Right renal pelvis (tissue), 4 donors: Measurements from ENCODE around the gene UNKL. TPM values are rescaled to one million over a fixed set of nuclear protein-coding genes. Genes with fewer than 3 reads are reported as not detected.

Experiments used
- DNase-seq, 4 donors: peaks; one replicate each; pipeline ENCODE4 v3.0.0-alpha.2; 2013; ENCODE audit warnings: low read depth in 4 of 4, low spot score in 3 of 4, missing footprints in 1 of 4
- polyA plus RNA-seq, 4 donors: library from polyadenylated mRNA; unstranded; fragments of 120-200 nt; gene quantifications; one replicate each; pipeline ENCODE4 v1.2.1, GENCODE V29; 2013; ENCODE audit not compliant: insufficient read length in 4 of 4

UNKL gene
- polyA plus RNA-seq, 4 donors: 14.2 to 21.1 (median 17.0) TPM

GRCh38 chr16:1314399-1315068 is 100.0 kb downstream of the UNKL start:
- DNase-seq: no peak

GRCh38 chr16:1313721-1314369 is 100.7 kb downstream of the UNKL start:
- DNase-seq: no peak

Other genes starting within 250 kb of the UNKL start
- gene TPSG1, start 189.4 kb downstream of the UNKL start, polyA plus RNA-seq: 1 to 10 TPM in 2 of 4 donors, under 1 TPM in 2; 0.47 to 1.6 (median 0.90) TPM
- under 1 TPM in 1 of 4 donors, not detected in 3; 0.16 TPM for gene TPSB2, start 184.5 kb downstream of the UNKL start, polyA plus RNA-seq
- under 1 TPM in 3 of 4 donors, not detected in 1; 0.09 to 0.36 (median 0.25) TPM for gene TPSAB1, start 174.0 kb downstream of the UNKL start, polyA plus RNA-seq
- under 1 TPM in 1 of 4 donors, not detected in 3; 0.55 TPM for gene TPSD1, start 158.6 kb downstream of the UNKL start, polyA plus RNA-seq
- 100 to 1,000 TPM; 169 to 186 (median 176) TPM for gene UBE2I, start 105.1 kb downstream of the UNKL start, polyA plus RNA-seq
- 1 to 10 TPM; 3.9 to 8.5 (median 4.7) TPM for gene BAIAP3, start 81.1 kb downstream of the UNKL start, polyA plus RNA-seq
- gene TSR3, start 62.8 kb downstream of the UNKL start, polyA plus RNA-seq: 10 to 100 TPM; 37.9 to 62.9 (median 46.1) TPM
- 10 to 100 TPM; 57.3 to 69.5 (median 60.3) TPM for gene GNPTG, start 62.8 kb downstream of the UNKL start, polyA plus RNA-seq
- gene UQCC4, start 6.0 kb upstream of the UNKL start, polyA plus RNA-seq: 10 to 100 TPM; 12.5 to 18.3 (median 14.8) TPM
- under 1 TPM in 1 of 4 donors, not detected in 3; 0.26 TPM for gene PERCC1, start 16.4 kb upstream of the UNKL start, polyA plus RNA-seq
- gene CCDC154, start 29.9 kb upstream of the UNKL start, polyA plus RNA-seq: 1 to 10 TPM; 2.2 to 3.5 (median 2.7) TPM
- gene CLCN7, start 60.3 kb upstream of the UNKL start, polyA plus RNA-seq: 10 to 100 TPM; 43.4 to 62.1 (median 48.6) TPM
- gene PTX4, start 74.2 kb upstream of the UNKL start, polyA plus RNA-seq: under 1 TPM in 1 of 4 donors, not detected in 3; 0.04 TPM
- 10 to 100 TPM; 25.9 to 48.7 (median 30.5) TPM for gene TELO2, start 78.7 kb upstream of the UNKL start, polyA plus RNA-seq
- 10 to 100 TPM; 18.8 to 28.5 (median 20.6) TPM for gene TMEM204, start 119.0 kb upstream of the UNKL start, polyA plus RNA-seq
- 10 to 100 TPM; 37.3 to 43.5 (median 39.3) TPM for gene IFT140, start 197.4 kb upstream of the UNKL start, polyA plus RNA-seq
- gene CRAMP1, start 197.7 kb upstream of the UNKL start, polyA plus RNA-seq: 10 to 100 TPM; 16.8 to 21.2 (median 19.0) TPM